ENCODE results near the gene PML. TPM values are rescaled to one million over a fixed set of nuclear protein-coding genes. Genes with fewer than 3 reads are reported as not detected.

The PML gene
- polyA plus RNA-seq, 3 donors from 2014 or later: 8.0 to 47.7 (median 16.2) TPM

Other genes with a start within 250 kb of the PML start
- not detected for gene INSYN1, start 241.4 kb upstream of the PML start, polyA plus RNA-seq
- not detected for gene TBC1D21, start 121.2 kb upstream of the PML start, polyA plus RNA-seq
- gene LOXL1, start 68.3 kb upstream of the PML start, polyA plus RNA-seq: 1 to 10 TPM in 1 of 3 donors, under 1 TPM in 1, not detected in 1; 0.98 to 1.1 TPM
- gene STOML1, start 2.4 kb upstream of the PML start, polyA plus RNA-seq: 10 to 100 TPM; 12.7 to 17.4 (median 13.2) TPM
- not detected for gene GOLGA6A, start 87.8 kb downstream of the PML start, polyA plus RNA-seq
- not detected for gene ISLR2, start 135.9 kb downstream of the PML start, polyA plus RNA-seq
- gene ISLR, start 179.0 kb downstream of the PML start, polyA plus RNA-seq: not detected
- not detected for gene STRA6, start 208.1 kb downstream of the PML start, polyA plus RNA-seq
- not detected for gene CCDC33, start 241.6 kb downstream of the PML start, polyA plus RNA-seq

Data from immature natural killer cell (primary cell).